Activated naive CD8-positive, alpha-beta T cell (primary cell): Measurements from ENCODE around the gene ECHS1.
"Not testable (repeated sequence)": the region's sequence is repeated elsewhere in the genome, so short reads cannot be mapped to it uniquely, and the experiment has no call there.

Experiments used
- H3K27ac Mint-ChIP-seq: one replicate; pipeline ENCODE4 v1.8.0; 2021; ENCODE audit warnings: mixed read lengths
- H3K27me3 Mint-ChIP-seq: one replicate; pipeline ENCODE4 v1.8.0; 2021; ENCODE audit warnings: mixed read lengths
- H3K36me3 Mint-ChIP-seq: one replicate; pipeline ENCODE4 v1.8.0; 2021; ENCODE audit warnings: mixed read lengths
- H3K4me1 Mint-ChIP-seq: one replicate; pipeline ENCODE4 v1.8.0; 2021; ENCODE audit warnings: low read depth, mixed read lengths
- H3K4me3 Mint-ChIP-seq: one replicate; pipeline ENCODE4 v1.8.0; 2021; ENCODE audit warnings: mild to moderate bottlenecking, mixed read lengths
- H3K9me3 Mint-ChIP-seq: one replicate; pipeline ENCODE4 v1.8.0; 2021; ENCODE audit warnings: low read depth, mixed read lengths

ECHS1 gene

GRCh38 chr10:133376183-133376582, 3.0 kb upstream of the ECHS1 start:
- not testable (repeated sequence) for H3K27ac Mint-ChIP-seq, H3K27me3 Mint-ChIP-seq, H3K9me3 Mint-ChIP-seq, H3K36me3 Mint-ChIP-seq
- Mint-ChIP-seq H3K4me1 (peaks cover 14% of the 10 kb centered on the region), H3K4me3 (peak overlapping the region; percentile 70)

GRCh38 chr10:133375357-133376115, 2.4 kb upstream of the ECHS1 start:
- Mint-ChIP-seq H3K27ac (no peak overlapping the region), H3K27me3 (no peaks in the 10 kb centered on the region), H3K9me3 (no peaks in the 10 kb centered on the region), H3K36me3 (no peaks in the 10 kb centered on the region), H3K4me1 (peaks cover 14% of the 10 kb centered on the region), H3K4me3 (peak overlapping the region; percentile 64)

- H3K27me3 Mint-ChIP-seq: no peaks in the 10 kb centered on the region
- H3K36me3 Mint-ChIP-seq: peaks cover 3% of the 10 kb centered on the region
- H3K9me3 Mint-ChIP-seq: no peaks in the 10 kb centered on the region
- H3K27ac Mint-ChIP-seq: no peak overlapping the region
- peak overlapping the region; percentile 80 for H3K4me3 Mint-ChIP-seq
- peaks cover 16% of the 10 kb centered on the region for H3K4me1 Mint-ChIP-seq
These were observed 647 bp downstream of the ECHS1 start for GRCh38 chr10:133372507-133372906.

- peaks cover 3% of the 10 kb centered on the region for H3K36me3 Mint-ChIP-seq
- H3K9me3 Mint-ChIP-seq: no peaks in the 10 kb centered on the region
- H3K4me3 Mint-ChIP-seq: no peak overlapping the region
These were observed 2.9 kb downstream of the ECHS1 start for GRCh38 chr10:133370030-133370786.

GRCh38 chr10:133368153-133368552, 5.0 kb downstream of the ECHS1 start:
- Mint-ChIP-seq H3K36me3 (peaks cover 3% of the 10 kb centered on the region), H3K27me3 (no peaks in the 10 kb centered on the region), H3K4me3 (no peak overlapping the region), H3K4me1 (peaks cover 10% of the 10 kb centered on the region), H3K9me3 (no peaks in the 10 kb centered on the region), H3K27ac (no peak overlapping the region)

More at GRCh38 chr10:133370030-133370786, 2.9 kb downstream of the ECHS1 start:
- Mint-ChIP-seq H3K4me1 (peaks cover 16% of the 10 kb centered on the region), H3K27me3 (no peaks in the 10 kb centered on the region), H3K27ac (no peak overlapping the region)

GRCh38 chr10:133367461-133367860, 5.7 kb downstream of the ECHS1 start:
- not testable (repeated sequence) for H3K27ac Mint-ChIP-seq, H3K36me3 Mint-ChIP-seq, H3K4me1 Mint-ChIP-seq, H3K27me3 Mint-ChIP-seq, H3K9me3 Mint-ChIP-seq, H3K4me3 Mint-ChIP-seq

- Mint-ChIP-seq H3K4me3 (no peak overlapping the region), H3K27me3 (no peaks in the 10 kb centered on the region), H3K4me1 (peaks cover 9% of the 10 kb centered on the region), H3K36me3 (peaks cover 3% of the 10 kb centered on the region), H3K27ac (no peak overlapping the region), H3K9me3 (no peaks in the 10 kb centered on the region)
These were observed 6.4 kb downstream of the ECHS1 start for GRCh38 chr10:133366751-133367150.

GRCh38 chr10:133366130-133366478, 7.0 kb downstream of the ECHS1 start:
- peaks cover 9% of the 10 kb centered on the region for H3K4me1 Mint-ChIP-seq
- H3K27me3 Mint-ChIP-seq: no peaks in the 10 kb centered on the region
- no peak overlapping the region for H3K27ac Mint-ChIP-seq
- H3K36me3 Mint-ChIP-seq: peaks cover 3% of the 10 kb centered on the region
- H3K4me3 Mint-ChIP-seq: no peak overlapping the region
- H3K9me3 Mint-ChIP-seq: no peaks in the 10 kb centered on the region

GRCh38 chr10:133365461-133366129, 7.6 kb downstream of the ECHS1 start:
- H3K4me3 Mint-ChIP-seq: no peak overlapping the region
- H3K36me3 Mint-ChIP-seq: peaks cover 3% of the 10 kb centered on the region
- no peak overlapping the region for H3K27ac Mint-ChIP-seq
- peaks cover 9% of the 10 kb centered on the region for H3K4me1 Mint-ChIP-seq
- no peaks in the 10 kb centered on the region for H3K27me3 Mint-ChIP-seq
- no peaks in the 10 kb centered on the region for H3K9me3 Mint-ChIP-seq

- Mint-ChIP-seq H3K4me3 (no peak overlapping the region), H3K27me3 (no peaks in the 10 kb centered on the region), H3K4me1 (peaks cover 9% of the 10 kb centered on the region), H3K9me3 (no peaks in the 10 kb centered on the region), H3K36me3 (peaks cover 3% of the 10 kb centered on the region), H3K27ac (no peak overlapping the region)
These were observed 8.3 kb downstream of the ECHS1 start for GRCh38 chr10:133364645-133365431.

GRCh38 chr10:133362846-133363245, 10.3 kb downstream of the ECHS1 start:
- Mint-ChIP-seq H3K4me1 (peaks cover 6% of the 10 kb centered on the region), H3K9me3 (no peaks in the 10 kb centered on the region), H3K36me3 (no peaks in the 10 kb centered on the region), H3K4me3 (no peak overlapping the region), H3K27ac (no peak overlapping the region), H3K27me3 (no peaks in the 10 kb centered on the region)

GRCh38 chr10:133361773-133362441, 11.2 kb downstream of the ECHS1 start:
- no peaks in the 10 kb centered on the region for H3K36me3 Mint-ChIP-seq
- no peaks in the 10 kb centered on the region for H3K27me3 Mint-ChIP-seq
- H3K27ac Mint-ChIP-seq: peak overlapping the region; percentile 4
- H3K4me3 Mint-ChIP-seq: no peak overlapping the region
- no peaks in the 10 kb centered on the region for H3K9me3 Mint-ChIP-seq
- H3K4me1 Mint-ChIP-seq: peaks cover 6% of the 10 kb centered on the region

GRCh38 chr10:133361227-133361626, 11.9 kb downstream of the ECHS1 start:
- Mint-ChIP-seq H3K4me3 (no peak overlapping the region), H3K27ac (no peak overlapping the region)

GRCh38 chr10:133359972-133360610, 13.1 kb downstream of the ECHS1 start:
- H3K9me3 Mint-ChIP-seq: no peaks in the 10 kb centered on the region
- no peaks in the 10 kb centered on the region for H3K27me3 Mint-ChIP-seq
- H3K27ac Mint-ChIP-seq: no peak overlapping the region
- H3K4me1 Mint-ChIP-seq: peaks cover 9% of the 10 kb centered on the region
- no peaks in the 10 kb centered on the region for H3K36me3 Mint-ChIP-seq
- H3K4me3 Mint-ChIP-seq: no peak overlapping the region

More at GRCh38 chr10:133361227-133361626, 11.9 kb downstream of the ECHS1 start:
- Mint-ChIP-seq H3K36me3 (no peaks in the 10 kb centered on the region), H3K27me3 (no peaks in the 10 kb centered on the region), H3K4me1 (peaks cover 6% of the 10 kb centered on the region), H3K9me3 (no peaks in the 10 kb centered on the region)
